ENCODE results near the gene TSPO2. TPM values are rescaled to one million over a fixed set of nuclear protein-coding genes. Genes with fewer than 3 reads are reported as not detected.
A peak's percentile ranks its signal among the peaks of the same experiment; 100 is the strongest.

The TSPO2 gene
- total and polyA plus RNA-seq, 2 of the 13 experiments (the other 11 are each of a cell fraction or from before 2014, with no cell fraction given): 0.55 TPM; not detected in 1

DNA sequence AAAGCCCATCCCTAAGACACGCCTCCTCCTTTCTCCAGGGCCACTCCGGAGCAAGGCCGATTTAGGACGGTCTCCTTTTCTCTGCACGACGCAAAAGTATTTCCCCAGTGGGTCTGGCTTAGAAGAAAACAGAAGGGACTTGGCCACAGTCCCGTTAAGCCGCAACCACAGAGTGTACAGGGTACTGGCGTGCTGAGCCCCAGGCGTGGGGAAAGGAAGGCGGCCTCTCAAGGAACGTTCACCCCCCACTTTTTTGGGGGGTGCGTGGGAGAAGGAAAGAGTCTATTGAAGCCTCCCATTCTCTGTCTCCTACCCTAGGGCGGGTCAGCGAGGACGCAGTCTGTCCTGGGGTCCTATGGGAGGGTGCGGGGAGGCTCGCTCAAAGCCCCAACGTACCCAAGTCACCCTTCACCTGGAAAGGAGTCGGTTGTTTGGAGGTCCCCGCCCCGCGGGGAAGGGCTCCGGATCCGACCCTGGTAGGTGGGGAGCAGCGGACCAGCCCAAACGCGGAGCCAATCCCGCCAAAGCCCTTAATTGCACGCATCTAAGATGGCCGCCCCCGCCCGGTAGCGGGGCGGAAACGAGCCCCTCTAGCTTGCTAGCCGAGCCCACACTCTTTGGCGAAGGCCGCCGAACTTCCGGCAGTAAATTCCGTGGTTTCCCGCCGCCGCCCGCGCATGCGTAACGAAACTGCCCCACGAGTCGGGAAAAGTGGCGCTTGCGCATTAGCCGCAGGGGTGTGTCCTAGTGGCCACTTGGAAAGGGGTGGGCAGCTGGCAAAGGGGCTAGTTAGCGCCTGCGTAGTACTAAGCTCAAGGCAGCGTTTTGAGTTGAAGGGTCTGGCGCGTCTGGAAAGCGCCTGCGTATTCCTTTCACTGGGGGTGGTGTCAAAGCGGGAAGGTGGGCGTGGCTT, 29.9 kb downstream of the TSPO2 start, which contains the start of gene OARD1 (continued):
- TF ChIP-seq PRDM4 (CRISPR knock-in tag; IDR thresholded peaks at IDR 0.05; ENCODE audit: borderline replicate concordance) (no peak), ARNT (IDR thresholded peaks at IDR 0.05) (no peak), STAG1 (CRISPR knock-in tag; IDR thresholded peaks at IDR 0.05) (no peak), SMC3 (IDR thresholded peaks at IDR 0.05; ENCODE audit: low read length) (no peak), KAT2B (IDR thresholded peaks at IDR 0.05; ENCODE audit: borderline replicate concordance, low read depth, low read length) (no peak), HNRNPL (IDR thresholded peaks at IDR 0.05; ENCODE audit: low read depth, low read length) (peak; percentile 73; the same call in 1 of the 2 replicates), PAX8 (CRISPR knock-in tag; IDR thresholded peaks at IDR 0.05; ENCODE audit: borderline replicate concordance) (peak; percentile 29; the same call in 1 of the 2 replicates), ZSCAN12 (CRISPR knock-in tag; IDR thresholded peaks at IDR 0.05) (0 out of 2 replicates have a peak, but pooled peaks have one; percentile 72), ZFP91 (CRISPR knock-in tag; IDR thresholded peaks at IDR 0.05; ENCODE audit: borderline replicate concordance) (peak; percentile 80; the same call in 1 of the 2 replicates), ZNF564 (CRISPR knock-in tag; IDR thresholded peaks at IDR 0.05) (no peak), ZNF550 (CRISPR knock-in tag; IDR thresholded peaks at IDR 0.05; ENCODE audit: borderline replicate concordance) (no peak), TGIF2 (CRISPR knock-in tag; IDR thresholded peaks at IDR 0.05) (no peak; the same call in 1 of the 2 replicates), ZNF30 (CRISPR knock-in tag; IDR thresholded peaks at IDR 0.05) (no peak), HOXD1 (CRISPR knock-in tag; IDR thresholded peaks at IDR 0.05) (peak; percentile 61; the same call in 1 of the 2 replicates), FLYWCH1 (CRISPR knock-in tag; IDR thresholded peaks at IDR 0.05) (no peak), FOXO4 (CRISPR knock-in tag; conservative IDR thresholded peaks at IDR 0.05) (no peak), ATM (IDR thresholded peaks at IDR 0.05; ENCODE audit: borderline replicate concordance) (no peak), FOSL2 (CRISPR knock-in tag; IDR thresholded peaks at IDR 0.05) (0 out of 2 replicates have a peak, but pooled peaks have one; percentile 7), RFXANK (CRISPR knock-in tag; IDR thresholded peaks at IDR 0.05) (0 out of 2 replicates have a peak, but pooled peaks have one; percentile 9), HMG20B (CRISPR knock-in tag; conservative IDR thresholded peaks at IDR 0.05) (no peak; the same call in 1 of the 2 replicates)
- TF ChIP-seq, protein P1, sequence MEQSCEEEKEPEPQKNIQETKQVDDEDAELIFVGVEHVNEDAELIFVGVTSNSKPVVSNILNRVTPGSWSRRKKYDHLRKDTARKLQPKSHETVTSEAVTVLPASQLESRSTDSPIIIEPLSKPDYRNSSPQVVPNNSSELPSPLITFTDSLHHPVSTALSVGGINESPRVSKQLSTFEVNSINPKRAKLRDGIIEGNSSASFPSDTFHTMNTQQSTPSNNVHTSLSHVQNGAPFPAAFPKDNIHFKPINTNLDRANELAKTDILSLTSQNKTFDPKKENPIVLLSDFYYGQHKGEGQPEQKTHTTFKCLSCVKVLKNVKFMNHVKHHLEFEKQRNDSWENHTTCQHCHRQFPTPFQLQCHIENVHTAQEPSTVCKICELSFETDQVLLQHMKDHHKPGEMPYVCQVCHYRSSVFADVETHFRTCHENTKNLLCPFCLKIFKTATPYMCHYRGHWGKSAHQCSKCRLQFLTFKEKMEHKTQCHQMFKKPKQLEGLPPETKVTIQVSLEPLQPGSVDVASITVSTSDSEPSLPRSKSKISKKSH (CRISPR knock-in tag; IDR thresholded peaks at IDR 0.05; ENCODE audit: borderline replicate concordance): no peak
- TF ChIP-seq, protein P2, sequence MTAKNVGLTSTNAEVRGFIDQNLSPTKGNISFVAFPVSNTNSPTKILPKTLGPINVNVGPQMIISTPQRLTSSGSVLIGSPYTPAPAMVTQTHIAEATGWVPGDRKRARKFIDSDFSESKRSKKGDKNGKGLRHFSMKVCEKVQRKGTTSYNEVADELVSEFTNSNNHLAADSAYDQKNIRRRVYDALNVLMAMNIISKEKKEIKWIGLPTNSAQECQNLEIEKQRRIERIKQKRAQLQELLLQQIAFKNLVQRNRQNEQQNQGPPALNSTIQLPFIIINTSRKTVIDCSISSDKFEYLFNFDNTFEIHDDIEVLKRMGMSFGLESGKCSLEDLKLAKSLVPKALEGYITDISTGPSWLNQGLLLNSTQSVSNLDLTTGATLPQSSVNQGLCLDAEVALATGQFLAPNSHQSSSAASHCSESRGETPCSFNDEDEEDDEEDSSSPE (CRISPR knock-in tag; IDR thresholded peaks at IDR 0.05): peak; percentile 98

Data from HepG2 (cell line).